GOT3 (cell line): ENCODE results near the gene UBAP1L.
"Not testable (repeated sequence)": the region's sequence is repeated elsewhere in the genome, so short reads cannot be mapped to it uniquely, and the experiment has no call there.

ENCODE experiments used
- DNase-seq: peaks from one replicate; lab custom pipeline; 2025; ENCODE audit warnings: mixed read lengths; lab: John Stamatoyannopoulos, UW

Gene UBAP1L

GRCh38 chr15:65044218-65044617, 70.8 kb downstream of the UBAP1L start:
- not testable (repeated sequence) for DNase-seq

- DNase-seq: no peak
These were observed 72.1 kb downstream of the UBAP1L start for GRCh38 chr15:65042776-65043327.
